Stimulated activated CD4-positive, alpha-beta T cell treated with anti-CD3 and anti-CD28 coated beads, Interleukin-2, amount 100 ng/mL, for 48 hours (primary cell): Measurements from ENCODE around the gene TULP3.
"Not testable (repeated sequence)": the region's sequence is repeated elsewhere in the genome, so short reads cannot be mapped to it uniquely, and the experiment has no call there.

Source experiments
- DNase-seq, 2 donors: peaks; one replicate each; pipeline ENCODE4 v3.0.0-alpha.2; 2020

Gene TULP3

DNA sequence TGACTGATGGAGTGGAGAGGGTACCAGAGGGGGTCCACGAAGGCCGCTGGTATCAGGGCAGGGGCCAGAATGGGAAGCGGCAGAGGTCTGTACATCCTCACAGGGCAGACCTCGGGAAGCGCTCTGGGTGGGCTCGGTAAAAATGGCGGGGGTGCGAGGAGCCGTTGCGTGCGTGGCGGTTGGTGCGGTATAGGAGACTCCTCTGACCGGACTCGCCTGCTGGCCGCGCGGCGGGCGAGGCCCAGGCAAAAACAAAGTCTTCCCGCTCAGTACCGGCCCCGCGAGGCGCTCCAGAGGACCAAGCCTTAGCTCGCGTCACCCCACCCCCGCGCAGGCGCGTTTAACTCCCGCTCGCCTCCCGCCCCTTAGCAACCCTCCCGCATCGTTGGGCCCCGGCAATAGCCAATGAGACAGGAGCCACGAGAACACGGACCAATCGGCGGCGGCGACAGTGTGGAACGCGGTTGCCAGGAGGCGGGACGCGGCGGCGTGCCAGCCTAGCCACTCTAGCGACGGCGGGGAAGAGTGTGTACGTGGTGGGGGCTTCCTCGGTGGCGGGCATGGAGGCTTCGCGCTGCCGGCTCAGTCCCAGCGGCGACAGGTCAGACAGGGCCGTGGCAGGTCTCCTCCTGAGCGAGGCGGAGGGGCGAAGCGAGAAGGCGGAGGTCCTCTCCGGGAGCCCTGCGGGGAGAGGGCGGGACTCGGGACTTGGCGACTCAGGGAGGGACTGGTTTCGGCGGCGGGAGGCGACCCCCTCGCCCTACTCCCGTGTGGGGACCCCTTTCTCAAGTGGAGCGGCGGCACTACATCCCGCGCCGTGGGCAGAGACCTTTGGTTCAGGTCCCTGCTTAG lies at the start of gene TULP3:
TSS of gene TULP3 (plus strand) at position 504 of the 852 bp plus-strand sequence. CDS start at position 561, 57 bp downstream.
- DNase-seq: peak; percentile 95 to 96

GRCh38 chr12:2841056-2841650 lies 49.5 kb upstream of the TULP3 start:
- DNase-seq: no peak

GRCh38 chr12:2842948-2843347 lies 47.7 kb upstream of the TULP3 start:
- DNase-seq: no peak

- DNase-seq: no peak
These were observed 45.9 kb upstream of the TULP3 start for GRCh38 chr12:2844786-2845185.

DNA sequence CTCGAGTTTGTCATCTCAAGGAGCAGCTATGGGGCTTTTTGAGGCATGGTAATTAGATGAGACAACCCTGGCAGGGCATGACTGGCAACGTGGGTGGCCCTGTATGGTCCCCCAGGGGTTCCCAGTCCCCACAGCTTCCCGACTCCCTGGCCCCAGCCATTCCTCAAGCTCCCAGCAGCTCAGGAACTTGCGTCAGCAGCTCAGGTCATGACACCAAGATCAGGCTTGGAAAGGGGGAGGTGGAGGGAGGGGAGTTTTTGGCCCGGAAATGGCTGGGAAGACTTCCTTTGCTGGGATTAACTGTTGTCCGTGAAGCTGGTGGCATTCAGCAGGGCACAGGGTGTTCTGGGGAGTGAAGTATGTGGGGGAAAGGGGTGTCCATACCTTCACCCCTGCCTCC lies 45.4 kb upstream of the TULP3 start:
- DNase-seq: no peak

- no peak for DNase-seq
These were observed 38.8 kb upstream of the TULP3 start for GRCh38 chr12:2851931-2852330.

GRCh38 chr12:2853626-2854025 lies 37.1 kb upstream of the TULP3 start:
- DNase-seq: peak; percentile 45 to 62

- no peak for DNase-seq
These were observed 35.8 kb upstream of the TULP3 start for GRCh38 chr12:2854669-2855453.

GRCh38 chr12:2855546-2855945 lies 35.1 kb upstream of the TULP3 start:
- DNase-seq: no peak

DNA sequence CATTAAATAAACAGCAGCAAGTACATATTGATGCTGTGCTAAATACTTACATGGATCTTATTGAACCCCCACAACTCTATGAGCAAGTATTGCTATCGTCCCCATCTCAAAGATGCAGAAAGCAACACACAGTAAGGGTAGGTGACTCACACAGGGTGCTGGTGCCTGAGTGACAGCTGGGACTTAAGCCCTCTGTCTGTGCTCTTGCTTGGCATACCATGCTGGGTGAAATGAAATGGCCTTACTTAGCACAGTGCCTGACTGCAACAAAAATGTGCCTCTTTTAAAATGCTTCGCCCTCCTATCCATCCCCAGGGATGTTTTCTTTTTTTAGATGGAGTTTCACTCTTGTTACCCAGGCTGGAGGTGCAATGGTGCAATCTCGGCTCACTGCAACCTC lies 34.6 kb upstream of the TULP3 start:
- no peak for DNase-seq

DNA sequence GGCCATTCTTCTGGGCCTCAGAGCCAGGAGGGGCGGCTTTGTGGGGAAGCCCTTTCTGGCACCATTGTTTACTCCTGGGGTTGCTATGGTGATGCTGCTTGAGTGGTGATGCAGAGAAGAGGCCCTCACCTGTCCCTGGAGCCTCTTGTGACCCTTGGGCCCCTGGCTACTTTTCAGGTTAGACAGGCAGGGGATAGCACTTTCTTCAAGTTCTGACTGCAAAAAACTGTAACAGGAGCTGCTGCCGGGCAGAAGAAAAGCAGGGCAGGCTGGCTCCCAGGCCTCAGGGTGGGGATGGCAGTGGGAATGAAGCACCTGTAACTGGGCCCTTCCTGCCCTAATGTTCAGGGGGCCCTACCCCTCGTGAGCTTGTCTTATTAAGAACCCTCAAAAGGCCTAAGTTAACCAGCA lies 33.7 kb upstream of the TULP3 start, which contains the start of gene TEX52:
TSS of gene TEX52 (minus strand) at position 19 of the 411 bp plus-strand sequence. CDS start at position 6, 13 bp downstream.
- no peak for DNase-seq

DNA sequence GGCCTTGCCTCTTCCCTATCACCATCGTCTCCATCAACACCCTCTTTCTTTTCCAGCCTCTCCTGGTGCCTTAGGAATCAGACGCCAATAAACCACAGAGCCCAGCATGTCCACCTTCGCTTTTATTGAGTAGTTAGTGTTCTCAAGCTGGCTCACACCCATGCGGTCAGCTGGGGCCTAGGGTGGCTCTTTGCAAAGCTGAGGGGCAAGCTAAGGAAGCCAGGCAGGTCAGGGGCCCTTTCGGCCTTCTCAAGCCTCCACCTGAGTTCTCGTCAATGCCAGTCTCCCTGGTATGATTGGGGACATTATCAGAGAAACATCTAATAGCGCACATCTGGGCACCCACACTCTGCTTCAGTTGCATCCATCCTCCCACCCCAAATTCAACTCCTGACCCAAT lies 33.1 kb upstream of the TULP3 start:
- DNase-seq: no peak

DNA sequence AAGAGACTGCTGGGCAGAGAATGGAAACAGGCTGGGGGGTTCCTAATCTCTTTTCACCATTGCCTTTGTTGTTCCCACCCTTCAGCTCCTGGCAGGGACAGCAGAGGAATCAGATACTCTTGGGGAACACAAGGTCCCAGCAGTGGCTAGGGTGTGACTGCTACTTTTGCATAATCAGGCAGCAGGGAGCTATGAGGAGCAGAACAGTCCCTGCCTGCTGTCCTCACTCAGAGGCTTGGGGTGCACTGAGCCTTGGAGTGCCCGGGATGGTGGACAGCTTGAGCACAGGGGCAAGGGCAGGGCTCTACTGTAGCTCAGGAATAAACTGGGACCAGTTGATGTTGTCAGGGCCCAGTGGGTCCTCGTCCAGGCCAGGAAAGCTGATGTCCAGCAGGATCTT lies 32.4 kb upstream of the TULP3 start:
- no peak for DNase-seq

DNA sequence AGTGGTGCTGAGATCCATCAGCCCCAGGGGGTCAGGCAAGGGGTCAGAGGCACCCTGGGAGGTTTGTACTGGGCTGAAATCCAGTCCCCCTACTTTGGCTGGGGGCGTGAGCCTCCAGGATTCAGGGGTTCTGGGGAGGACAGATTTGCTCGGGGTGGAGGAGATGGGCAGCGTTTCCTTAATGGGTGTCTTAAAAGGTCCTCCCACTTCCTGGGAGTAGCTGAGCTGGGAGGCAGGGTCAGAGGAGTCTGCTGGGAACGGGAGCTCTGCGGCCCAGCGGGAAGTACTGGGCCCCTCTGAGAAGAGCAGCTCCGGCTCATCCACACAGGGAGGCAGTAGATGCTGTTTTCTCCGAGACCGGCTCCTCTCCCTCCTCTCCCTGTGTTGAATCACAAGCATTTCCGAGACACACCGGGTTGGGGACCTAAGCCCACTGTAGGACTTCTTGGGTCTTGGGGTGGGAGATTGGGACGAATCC lies 31.7 kb upstream of the TULP3 start:
- no peak for DNase-seq

DNA sequence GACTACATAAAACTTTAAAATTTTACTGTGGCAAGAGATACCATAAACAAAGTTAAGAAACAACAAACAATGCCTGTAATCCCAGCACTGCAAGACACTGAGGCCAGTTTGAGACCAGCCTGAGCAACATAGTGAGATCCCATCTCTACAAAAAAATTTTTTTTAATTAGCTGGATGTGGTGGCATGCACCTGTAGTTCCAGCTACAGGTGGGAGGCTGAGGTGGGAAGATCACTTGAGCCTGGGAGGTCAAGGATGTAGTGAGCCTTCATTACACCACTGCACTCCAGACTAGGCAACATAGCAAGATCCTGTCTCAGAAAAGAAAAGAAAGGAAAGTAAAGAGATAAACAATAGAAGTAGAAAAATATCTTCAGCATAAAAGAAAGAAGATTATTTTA lies 30.5 kb upstream of the TULP3 start:
- DNase-seq: no peak

DNA sequence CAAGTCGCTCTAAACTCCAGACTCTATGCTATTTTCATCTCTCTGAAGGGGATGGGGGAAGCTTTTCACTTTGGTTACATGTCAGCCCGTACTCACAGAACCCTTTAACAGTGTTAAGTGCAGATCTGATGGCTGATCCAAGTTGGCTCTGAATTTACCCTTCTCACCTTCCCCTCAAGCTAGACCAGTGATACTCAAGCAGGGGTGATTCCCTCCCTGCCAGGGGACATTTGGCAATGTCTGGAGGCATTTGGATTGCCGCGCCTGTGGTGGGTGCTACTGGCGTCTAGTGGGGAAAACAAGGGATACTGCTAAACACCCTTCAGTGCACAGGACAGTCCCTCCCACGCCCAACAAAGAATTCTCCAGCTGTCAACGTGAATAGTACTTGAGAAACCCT lies 27.8 kb upstream of the TULP3 start:
- no peak for DNase-seq

- not testable (repeated sequence) for DNase-seq
These were observed 27.3 kb upstream of the TULP3 start for GRCh38 chr12:2863402-2863801.

DNA sequence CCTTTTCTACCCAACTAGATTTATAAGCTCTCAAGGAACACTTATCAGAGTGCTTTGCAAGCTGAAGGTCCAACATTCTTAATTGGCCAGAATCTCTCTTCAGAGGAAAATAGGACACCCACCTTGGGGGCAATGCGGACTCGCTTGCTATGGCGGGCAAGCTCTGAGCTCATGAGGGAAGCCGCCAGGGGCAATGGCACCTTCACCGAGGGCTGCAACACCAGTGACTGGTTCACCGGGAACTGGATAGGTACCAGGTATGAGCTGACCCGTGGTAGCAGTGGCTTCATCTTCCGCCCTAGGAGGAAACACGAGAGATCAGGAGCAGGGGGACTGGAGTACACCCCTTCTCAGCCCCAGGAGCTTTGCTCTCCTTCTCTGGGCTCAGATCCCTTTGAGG lies 26.5 kb upstream of the TULP3 start:
- no peak for DNase-seq

DNA sequence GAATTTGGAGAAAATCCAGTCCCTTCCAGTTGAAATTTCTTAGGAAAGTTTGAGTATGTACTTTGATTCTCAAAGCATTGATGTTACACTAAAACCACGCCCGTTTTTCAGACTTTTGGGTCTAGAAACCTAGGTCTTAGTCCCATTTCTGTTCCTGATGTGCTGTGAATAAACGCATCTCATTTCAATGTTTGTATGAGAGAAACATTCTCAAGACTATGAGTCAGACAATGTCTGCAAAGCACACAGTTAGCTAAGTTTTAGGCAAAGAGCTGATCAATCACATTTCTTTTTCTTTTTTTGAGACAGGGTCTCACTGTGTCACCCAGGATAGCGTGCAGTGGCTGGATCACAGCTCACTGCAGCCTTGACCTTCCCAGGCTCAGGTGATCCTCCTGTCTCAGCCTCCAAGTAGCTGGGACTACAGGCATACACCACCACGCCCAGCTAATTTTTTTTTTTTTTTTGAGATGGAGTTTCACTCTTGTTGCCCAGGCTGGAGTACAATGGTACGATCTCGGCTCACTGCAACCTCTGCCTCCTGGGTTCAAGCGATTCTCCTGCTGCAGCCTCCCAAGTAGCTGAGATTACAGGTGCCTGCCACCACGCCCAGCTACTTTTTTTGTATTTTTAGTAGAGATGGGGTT lies 21.6 kb upstream of the TULP3 start:
- DNase-seq: not testable (repeated sequence)

DNA sequence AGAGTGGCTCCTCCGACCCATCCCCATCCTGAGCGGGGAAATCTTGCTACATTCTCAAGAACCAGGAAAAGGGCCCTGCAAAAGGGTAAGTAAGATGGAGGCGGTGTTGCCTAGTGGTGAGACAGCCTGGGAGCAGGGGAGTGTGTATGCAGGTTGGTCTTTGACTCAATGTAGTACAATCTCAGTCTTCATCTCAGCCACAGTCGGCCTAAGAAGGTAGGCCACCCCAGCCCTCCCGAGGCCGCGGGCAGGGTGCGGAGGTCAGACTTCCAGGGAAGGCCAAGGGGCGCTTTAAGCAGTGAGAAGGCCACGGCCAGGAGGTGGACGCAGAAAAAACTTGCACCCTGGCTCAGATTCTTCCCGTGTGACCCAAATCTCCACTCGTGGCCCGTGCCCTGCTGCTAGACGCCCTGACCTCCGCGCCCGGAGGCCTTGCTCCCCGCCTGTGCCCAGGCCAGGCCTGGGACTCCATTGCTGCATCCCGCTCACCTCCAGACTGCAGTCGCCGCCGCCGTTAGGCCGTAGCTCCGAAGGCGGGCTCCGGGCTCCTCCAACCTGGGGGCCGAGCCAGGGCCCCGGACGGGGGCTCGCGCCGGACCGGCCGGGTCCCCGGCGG lies 14.2 kb upstream of the TULP3 start:
- DNase-seq: peak; percentile 21 to 27

DNA sequence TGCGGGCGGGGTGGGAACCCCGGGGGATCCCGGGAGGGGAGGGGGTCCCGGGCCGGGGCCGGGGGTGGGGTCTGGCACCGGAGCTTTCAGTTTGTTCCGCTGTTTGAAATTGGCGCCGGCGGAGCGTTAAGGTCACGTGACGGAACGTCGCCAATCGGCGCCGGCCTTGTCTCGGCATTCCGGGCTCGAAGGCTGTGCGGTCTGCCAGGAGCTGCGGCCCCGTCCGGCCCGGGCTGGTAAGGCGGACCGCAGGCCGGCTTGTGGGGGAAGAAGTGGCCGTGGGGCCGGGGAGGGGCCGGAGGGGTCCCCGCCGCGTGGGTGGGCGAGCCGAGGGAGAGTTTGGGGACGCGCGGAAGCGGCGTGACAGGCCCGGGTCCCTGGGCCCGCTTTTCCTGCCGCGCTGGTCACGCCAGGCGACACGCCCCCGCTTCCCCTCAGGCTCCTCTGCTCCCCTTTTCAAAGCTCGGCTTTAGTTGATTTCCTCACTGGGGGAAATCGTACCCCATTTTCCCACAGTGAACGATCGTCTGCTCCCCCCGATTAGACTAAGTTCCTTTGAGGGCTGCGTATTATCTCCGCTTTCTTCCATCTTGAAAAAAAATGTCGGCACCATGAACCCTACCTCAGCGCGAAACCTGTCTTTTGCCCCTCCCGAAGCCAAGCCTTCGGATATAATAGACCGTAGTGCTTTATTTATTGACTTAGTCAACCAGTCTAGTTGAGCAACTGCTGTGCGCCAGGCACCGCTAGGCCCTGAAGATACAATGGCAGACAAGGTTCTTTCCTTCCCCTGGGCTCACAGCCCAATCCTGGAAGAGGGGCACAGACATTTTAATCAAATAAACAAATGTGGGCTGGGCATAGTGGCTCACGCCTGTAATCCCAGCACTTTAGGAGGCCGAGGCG lies 13.4 kb upstream of the TULP3 start, which contains the start of the genes FOXM1 and RHNO1:
TSS of gene FOXM1 (minus strand) at position 128 of the 906 bp plus-strand sequence. CDS start 2,696 bp downstream, outside the sequence.
TSS of gene RHNO1 (plus strand) at position 177 of the 906 bp plus-strand sequence. CDS start 8,144 bp downstream, outside the sequence.
- peak; percentile 79 to 82 for DNase-seq
